Activated T-helper 1 cell treated with Interleukin-2 at 50 U/mL for 16 hours (primary cell): Measurements from ENCODE around the gene GDPD4.

Source experiments
- DNase-seq: peaks from one replicate; pipeline ENCODE4 v3.0.0-alpha.2; 2020; ENCODE audit warnings: low read depth

GDPD4 gene

DNA sequence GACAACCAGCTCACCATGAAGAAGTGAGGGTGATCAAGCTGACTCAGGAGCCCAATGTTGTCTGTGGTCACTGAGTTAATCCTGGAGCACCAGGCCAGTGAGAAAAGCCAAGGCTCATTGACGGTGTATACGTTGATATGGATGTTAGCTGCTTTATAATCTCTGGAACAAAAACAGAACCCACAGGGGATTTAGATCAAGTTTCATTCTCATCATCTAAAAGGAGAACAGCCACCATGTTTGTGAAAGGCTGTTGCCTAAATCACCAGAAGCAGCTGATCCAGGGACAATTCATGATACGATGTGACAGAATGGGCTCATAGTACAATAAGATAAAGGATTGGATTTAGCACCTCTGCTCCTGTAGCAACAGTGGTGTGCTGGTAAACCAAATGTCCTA, 68.5 kb downstream of the GDPD4 start:
- no peak for DNase-seq

DNA sequence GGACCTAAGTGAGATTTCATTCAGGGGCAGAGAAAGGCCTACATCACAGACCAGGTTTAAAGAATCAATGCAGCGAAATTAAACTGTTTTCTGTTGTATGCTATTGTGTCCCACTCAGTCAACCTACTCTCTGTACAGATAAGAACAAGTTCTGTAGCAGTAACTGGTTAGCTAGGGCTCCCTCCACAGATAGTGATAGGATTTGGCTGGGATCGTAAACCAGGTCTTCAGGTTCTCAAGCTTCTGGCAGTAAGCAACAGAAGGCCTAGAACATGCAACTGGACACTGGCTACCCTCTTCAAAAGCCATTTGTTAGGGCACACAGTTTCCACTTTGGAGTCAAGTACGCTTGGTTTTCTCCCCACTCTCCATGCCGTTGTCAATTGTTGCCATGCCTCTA, 69.2 kb downstream of the GDPD4 start:
- DNase-seq: no peak

DNA sequence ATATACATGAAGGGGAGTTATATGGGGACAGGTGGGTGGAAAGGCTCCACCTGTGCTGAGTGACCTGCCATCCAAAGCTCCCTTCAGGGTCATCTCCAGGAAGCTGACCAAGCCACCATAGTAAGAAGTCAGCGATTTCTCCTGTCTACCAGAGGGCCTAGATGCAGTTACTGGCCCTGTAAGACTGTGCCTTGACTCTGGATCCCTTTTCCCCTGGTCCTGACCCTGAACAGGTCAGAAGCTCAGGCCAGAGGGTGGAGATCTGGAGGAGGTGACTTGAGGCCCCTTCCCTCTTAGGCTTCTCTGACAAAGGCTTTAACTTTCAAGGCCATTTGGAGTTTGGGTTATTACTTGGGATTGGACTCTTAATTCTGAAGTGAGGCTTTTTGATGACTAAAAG, 69.7 kb downstream of the GDPD4 start:
- no peak for DNase-seq

DNA sequence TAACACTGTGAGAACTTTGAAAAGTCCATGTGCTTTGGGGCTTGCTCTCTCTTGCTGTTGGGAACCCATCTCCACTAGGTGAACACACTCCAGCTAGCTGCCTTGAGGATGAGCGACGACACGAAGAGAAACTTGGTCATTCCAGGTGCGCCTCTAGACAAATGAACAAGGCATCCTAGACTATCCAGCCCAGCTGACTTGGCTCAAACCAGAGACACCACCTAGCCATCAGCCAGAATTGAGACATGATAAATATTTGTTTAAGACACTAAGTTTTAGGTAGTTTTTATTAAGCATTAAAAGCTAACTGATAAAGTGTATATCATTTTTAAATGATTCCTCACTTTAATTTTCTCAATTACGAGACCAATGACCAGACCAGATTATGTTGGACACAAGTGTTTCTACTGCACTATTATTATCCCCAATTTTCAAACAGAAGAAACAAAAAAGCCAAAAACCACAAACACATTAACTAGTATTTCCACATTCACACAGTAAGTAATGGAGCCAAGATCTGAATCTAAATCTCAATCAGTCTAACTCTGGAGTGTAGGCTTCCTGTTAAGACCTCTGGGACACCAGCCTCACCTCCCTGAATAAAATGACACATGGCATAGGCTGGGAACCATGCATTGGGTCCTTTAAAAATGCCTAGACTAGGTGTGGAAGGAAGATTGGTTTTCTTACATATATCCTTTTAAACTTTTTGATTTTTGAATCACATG, 70.4 kb downstream of the GDPD4 start:
- no peak for DNase-seq

DNA sequence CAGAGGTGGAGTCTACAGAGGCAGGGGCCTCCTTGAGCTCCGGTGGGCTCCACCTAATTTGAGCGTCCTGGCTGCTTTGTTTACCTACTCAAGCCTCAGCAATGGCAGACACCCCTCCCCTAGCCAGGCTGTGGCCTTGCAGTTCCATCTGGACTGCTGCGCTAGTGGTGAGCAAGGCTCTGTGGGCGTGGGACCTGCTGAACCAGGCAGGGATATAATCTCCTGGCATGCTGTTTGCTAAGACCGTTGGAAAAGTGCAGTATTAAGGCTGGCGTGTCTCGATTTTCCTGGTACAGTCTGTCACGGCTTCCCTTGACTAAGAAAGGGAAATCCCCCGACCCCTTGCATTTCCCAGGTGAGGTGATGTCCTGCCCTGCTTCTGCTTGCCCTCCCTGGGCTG, 77.7 kb downstream of the GDPD4 start:
- no peak for DNase-seq

DNA sequence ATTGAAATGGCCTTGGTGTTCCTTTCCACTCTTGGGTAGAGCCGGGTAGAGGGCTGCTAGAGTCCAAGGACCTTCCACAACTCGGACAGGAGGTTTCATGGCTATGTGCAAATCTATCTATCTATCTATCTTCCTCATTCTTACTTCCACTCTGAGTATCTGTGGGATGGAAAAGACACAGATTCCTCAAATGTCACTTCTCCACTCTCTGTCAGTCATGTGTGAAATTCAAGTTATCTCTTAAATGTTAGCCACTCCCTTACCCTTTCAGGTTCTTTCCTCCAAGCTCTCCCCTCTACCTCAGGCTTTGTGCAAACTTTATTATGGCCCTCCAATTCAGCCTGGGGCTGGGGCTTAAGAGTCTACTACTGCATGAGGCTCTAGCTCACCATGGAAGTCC, 84.3 kb downstream of the GDPD4 start:
- DNase-seq: no peak

DNA sequence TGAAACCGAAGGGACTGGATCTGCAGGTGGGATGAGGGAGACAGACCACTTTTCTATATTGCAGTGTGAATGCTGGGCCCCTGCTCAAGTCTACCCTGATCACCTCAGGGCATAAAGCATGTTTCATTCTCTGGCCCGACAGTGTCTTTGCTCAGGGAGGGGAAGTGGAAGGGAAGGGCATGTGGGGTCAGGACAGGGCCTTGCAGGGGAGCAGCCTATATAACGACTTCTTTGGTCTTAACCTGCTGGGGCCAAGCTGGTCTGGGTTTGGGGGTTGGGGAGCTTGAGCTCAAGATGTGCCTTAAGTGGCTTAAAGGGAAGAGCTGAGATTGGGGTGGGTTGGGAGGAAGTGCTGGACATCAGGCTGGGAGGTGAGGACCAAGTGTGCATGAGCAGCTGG, 86.4 kb downstream of the GDPD4 start:
- DNase-seq: no peak

DNA sequence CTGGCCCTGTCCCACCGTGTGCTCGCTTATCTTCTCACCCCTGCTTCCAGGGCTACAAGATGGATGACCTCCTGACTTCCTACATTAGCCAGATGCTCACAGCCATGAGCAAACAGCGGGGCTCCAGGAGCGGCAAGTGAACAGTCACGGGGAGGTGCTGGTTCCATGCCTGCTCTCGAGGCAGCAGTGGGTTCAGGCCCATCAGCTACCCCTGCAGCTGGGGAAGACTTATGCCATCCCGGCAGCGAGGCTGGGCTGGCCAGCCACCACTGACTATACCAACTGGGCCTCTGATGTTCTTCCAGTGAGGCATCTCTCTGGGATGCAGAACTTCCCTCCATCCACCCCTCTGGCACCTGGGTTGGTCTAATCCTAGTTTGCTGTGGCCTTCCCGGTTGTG, 86.9 kb downstream of the GDPD4 start:
- DNase-seq: no peak

DNA sequence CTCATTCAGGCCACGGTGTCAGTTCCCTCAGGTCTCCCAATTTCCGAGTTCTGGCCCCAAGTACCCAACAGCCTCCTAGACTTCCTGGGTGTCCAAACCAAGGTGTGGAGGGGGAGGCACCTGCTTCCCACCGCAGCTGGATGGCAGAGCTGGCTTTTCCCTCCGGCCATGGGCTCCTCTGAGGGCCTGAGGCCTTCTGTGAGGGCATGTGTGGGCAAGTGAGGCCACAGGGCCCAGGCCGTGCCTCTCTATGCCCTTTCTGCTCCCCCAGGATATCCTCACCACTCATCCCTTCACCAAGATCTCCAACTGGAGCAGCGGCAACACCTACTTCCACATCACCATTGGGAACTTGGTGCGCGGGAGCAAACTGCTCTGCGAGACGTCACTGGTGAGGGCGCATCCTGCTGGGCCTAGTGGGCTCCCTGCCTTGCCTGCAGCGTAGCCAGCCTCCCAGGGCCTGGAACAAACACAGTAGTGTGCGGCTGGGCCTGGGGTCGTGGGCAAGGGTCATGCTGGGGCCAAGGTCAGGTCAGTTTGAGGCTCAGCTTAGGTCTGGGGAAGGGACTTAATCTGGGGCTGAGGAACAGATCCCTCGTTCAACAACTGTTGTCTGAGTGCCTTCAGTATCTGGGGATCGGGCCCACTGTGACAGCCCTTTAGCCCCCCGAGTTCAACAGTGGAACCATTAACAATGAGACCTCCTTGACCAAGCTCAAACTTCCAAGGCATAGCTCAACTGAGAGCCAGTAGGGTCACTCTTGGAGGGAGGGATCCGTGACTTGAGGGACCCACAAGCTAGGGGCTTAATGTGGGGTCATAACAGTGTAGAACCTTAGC, 87.7 kb downstream of the GDPD4 start:
- DNase-seq: no peak

DNA sequence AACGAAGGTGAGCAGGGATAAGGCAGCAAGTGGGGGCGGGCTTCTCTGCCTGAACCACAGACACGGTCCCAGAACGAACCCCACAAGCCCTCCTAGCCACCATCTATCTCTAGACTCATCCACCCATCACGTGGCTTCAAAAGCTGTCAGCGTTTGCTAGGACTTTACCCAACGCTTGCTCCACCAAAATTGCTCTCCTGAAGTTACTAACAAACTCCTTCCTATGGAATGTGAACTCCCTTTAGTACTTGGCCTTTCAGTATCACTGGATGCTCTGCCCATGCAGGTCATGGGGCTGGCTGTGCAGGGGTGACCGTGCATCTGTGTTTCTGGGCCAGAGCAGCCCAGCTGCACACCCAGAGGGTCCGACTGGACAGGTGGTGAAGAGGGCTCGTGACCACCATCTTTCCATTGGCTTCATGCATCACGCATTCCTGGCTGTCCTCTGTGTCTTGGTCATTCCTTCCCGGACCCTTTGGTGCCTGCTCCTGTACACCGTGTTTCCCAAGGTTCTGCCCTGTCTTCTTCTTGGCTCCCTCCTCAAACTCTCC, 88.4 kb downstream of the GDPD4 start:
- DNase-seq: no peak

DNA sequence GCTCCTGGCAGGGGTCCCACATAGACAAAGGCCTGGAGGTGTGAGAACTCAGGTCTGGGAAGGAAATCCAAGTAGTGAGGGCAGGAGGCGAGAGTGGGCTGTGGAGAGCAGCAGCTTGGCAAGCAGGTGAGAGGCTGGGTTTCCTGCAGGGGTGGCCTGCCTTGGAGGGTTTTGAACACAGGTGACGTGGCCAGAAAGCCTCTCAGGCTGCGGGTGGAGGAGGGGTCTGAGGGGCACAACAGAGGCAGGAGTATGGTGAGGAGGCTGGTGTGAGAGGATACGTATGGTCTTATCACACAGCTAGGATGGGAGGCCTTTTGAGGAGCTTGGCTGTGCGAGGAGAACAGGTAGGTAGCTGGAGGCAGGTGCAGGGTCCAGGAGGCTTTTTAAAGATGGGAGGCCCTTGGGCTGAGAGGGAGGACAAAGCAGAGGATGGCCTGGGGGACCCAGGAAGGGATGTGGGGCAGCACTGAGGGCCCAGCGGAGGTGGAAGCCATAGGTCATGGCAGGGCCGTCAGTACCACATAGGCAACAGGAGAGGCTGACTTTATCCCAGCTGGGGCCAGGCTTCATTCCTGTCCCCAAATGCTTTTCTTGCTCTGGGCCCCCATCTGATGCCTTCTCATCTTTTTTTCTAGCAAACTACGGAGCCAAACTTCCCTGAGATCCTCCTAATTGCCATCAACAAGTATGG, 89.0 kb downstream of the GDPD4 start:
- DNase-seq: no peak

DNA sequence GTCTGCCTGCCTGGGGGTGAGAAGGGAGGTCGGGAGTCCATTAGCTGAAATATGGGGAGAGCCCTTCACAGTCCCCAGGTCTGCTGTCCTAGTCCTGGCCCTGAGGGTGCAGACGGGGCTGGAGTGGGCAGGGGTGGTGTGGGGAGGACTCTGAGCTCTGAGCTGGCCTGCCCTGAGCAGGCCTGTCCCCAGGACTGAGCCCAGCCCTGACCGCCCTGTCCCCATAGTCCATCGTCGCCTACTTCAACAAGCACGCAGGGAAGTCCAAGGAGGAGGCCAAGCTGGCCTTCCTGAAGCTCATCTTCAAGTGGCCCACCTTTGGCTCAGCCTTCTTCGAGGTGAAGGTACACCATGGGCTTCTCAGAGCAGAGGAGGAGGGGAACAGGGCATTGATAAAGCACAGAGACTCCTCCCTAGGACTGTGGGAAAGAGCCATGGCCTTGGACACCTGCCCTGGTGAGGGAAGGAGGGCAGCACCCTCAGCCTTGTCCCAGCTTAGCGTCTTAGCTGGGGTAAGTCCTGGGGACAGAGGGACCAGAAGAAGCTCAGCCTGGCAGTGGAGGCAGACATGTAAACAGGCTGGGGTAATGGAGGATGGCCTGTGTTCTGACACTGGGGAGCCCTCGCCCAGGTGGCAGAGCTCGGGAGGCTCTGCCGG, 89.8 kb downstream of the GDPD4 start:
- no peak for DNase-seq

DNA sequence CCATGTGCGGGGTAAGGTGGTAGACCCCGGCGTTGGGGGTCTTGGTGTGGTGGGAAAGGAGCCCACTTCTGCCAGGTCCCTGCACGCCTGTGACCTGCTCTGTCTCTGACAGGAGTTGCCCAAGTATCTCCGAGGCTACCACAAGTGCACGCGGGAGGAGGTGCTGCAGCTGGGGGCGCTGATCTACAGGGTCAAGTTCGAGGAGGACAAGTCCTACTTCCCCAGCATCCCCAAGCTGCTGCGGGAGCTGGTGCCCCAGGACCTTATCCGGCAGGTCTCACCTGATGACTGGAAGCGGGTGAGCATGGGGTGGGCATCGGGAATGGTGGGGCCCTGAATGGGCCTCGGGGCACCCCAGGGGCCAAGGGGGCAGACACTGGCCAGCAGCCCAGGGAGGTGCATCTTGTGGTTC, 90.4 kb downstream of the GDPD4 start:
- no peak for DNase-seq

DNA sequence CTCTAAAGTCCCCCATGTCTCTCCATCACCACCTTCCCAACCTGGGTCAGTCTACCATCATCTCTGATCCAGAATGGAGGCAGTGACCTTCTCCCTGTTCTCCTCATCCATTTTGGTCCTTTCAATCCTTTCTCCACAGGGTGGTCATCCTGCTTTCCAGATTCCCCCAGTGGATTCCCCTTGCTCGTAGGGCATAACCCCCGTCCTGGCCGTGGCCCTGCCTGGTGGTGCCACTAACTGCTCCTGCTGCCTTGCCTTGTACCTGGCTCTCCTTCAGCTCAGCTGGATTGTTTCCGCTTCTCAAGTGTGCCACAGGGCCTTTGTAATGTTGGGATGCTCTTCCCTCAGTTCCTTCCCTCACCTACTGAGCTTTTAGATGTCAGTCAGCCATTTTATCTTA, 91.8 kb downstream of the GDPD4 start:
- no peak for DNase-seq

DNA sequence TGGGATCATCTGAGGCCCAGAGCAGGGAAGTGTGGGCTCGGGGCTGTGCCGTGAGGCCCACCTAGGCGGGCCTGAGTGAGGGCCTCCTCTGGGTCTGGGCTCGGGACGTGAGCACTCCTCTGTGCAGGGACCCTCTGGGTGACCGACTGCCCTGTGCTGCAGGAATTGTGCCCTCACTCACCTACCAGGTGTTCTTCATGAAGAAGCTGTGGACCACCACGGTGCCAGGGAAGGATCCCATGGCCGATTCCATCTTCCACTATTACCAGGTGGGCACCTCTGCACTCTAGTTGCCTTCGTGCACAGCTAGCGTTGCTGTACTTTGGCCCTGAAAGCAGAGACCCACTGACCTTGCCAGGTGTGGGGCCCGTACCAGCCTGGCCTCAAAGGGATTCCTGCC, 93.0 kb downstream of the GDPD4 start:
- no peak for DNase-seq

DNA sequence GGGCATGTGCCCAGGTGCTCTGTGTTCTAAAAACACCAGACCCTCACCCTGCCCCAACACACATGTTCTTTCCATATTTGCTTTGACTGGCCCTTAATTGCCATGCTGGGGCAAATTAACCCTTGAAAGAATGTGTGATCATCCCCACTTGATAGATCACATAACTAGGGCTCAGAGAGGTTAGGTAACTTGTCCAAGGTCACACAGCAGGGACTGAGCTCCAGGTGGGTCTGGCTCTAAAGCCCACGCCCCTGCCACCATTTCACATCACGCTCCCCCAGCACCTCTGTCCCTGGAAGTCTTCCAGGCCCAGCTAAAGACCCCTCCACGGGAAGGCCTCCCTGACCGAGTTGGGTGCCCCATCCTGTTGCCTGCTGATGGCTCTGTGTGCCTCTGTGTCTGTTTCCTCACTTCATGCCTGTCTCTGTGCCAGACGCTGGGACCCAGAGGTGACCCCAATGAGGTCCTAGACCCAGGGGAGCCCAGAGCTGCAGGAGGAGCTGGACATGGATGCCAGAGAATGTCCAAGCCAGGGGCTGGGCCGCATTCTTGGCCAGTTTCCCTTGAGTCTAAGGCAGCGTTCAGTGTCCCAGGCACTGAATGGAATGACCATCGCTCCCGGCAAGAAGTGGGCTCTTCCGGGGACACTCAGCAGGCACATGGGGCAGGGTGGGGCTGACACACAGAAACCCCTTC, 93.7 kb downstream of the GDPD4 start:
- DNase-seq: no peak

DNA sequence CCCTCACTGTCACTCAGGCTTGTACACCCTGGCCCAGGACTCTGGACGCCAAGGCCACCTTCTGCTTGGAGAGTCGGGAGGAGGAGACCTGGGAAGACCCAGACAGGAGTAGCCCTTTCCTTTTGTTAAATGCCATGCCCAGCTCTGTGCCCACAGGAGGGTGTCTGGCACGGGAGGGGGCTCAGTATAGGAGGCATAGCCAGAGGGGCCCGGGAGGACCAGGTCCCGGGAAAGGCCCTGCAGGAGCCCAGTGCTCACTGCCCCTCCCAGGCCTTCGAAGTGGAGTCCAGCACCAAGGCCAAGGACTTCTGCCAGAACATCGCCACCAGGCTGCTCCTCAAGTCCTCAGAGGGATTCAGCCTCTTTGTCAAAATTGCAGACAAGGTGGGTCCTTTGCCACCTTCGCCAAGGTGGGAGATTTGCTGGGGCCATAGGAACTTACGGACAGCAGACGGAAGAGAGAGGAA, 94.4 kb downstream of the GDPD4 start:
- DNase-seq: no peak

DNA sequence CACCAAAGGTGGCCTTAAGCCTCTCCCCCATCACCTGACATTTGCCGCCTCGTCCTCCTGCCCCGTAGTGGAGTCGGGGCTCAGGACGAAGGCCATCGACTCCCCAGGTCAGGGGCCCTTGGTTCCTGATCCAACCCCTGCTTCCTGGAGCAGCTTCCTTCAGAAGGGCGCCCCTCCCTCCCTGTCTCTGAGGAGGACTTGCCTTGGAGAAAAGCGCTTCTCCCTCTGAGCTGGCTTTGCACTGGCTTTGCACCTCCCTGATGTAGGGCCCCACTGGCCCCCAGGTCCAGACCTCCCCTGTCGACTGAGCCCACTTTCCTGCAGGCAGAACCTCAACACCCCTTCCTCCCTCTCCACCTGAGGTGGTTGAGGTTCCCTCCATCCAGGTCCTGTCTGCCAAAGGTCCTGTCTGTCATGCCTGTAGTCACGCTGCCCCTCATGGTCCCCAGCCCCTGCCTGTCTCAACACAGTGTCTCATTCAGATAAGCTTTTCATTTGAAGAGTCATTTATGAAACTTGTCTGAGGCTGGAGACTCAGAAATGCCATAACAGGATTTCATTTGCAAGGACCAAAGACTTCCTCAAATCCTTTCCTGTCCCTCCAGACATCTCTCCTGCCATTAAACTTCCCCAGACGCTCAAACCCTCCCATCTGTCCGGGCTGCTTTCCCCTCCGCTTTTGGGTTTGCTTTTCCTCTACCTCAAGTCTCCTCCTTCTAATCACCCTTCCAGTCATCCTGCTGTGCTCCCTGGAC, 95.0 kb downstream of the GDPD4 start:
- no peak for DNase-seq

DNA sequence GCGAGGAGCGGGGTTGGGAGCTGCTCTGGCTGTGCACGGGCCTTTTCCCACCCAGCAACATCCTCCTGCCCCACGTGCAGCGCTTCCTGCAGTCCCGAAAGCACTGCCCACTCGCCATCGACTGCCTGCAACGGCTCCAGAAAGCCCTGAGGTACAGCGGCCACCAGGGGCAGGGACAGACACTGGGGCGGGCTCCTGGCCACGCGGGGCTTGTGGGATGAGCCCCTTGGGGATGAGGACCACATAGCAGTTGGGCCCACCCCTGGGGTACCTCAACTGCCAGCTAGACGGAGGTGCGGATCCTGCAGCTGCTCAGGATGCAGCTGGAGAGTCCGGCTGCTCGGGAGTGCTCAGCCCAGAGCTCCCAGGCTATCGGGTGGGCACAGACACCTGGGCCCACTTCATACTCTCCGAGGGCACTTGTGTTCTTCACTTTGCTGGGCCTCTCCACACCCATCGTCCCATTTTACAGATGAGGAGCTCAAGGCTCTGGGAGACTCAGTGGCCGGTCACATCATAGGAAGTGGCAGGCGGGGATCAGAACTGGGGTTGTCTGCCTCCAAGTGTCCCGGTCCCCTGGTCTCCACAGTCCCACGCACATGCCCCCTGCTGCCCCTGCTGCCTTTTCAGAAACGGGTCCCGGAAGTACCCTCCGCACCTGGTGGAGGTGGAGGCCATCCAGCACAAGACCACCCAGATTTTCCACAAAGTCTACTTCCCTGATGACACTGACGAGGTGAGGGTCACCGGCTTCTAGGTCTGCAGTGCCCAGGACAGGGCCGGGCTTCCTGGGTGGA, 95.8 kb downstream of the GDPD4 start:
- DNase-seq: no peak
